HG02798 (cell line): ENCODE data around the gene MYL7.
"Not testable (repeated sequence)": the region's sequence is repeated elsewhere in the genome, so short reads cannot be mapped to it uniquely, and the experiment has no call there.

Experiments used
- ATAC-seq: cut with Tn5 transposase; IDR thresholded peaks from one replicate; pipeline ENCODE4 v1.9.1; 2021; ENCODE audit warnings: mild to moderate bottlenecking; ENCODE audit not compliant: unreplicated experiment, poor library complexity

Gene MYL7

GRCh38 chr7:44172803-44173424 lies 31.8 kb upstream of the MYL7 start:
- no peak for ATAC-seq

DNA sequence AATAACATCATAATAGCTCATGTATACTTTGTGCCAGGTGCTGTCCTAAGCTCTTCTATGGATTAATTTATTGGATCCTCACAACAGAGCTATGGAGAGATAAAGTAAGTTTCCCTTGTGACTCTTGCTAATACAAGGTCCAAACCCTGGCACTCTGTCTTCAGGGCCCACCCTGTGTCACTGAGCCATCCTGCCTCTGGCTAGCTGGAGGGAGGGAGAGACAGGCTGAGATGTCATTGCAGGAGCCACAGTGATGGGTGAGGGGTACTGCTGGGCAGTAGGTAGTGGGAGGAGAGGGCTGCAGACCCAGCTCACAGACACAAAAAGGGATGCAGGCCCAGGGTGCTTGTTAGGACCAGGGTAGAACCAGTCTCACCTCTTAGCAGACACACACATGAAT lies 31.2 kb upstream of the MYL7 start:
- ATAC-seq, result no peak

DNA sequence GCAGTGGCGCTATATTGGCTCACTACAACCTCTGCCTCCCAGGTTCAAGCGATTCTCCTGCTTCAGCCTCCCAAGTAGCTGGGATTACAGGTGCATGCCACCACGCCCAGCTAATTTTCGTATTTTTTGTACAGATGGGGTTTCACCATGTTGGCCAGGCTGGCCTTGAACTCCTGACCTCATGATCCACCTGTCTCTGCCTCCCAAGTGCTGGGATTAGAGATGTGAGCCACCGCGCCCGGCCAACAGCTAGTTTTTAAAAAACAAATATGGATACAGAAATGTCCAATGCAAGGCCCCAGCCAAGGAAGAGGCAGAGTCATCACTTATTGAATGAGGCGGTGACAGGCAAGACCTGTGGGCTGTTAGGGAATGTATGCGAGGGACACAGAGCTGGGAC lies 30.8 kb upstream of the MYL7 start:
- ATAC-seq, result not testable (repeated sequence)

- no peak for ATAC-seq
Measured at GRCh38 chr7:44167920-44168319, 26.8 kb upstream of the MYL7 start.

DNA sequence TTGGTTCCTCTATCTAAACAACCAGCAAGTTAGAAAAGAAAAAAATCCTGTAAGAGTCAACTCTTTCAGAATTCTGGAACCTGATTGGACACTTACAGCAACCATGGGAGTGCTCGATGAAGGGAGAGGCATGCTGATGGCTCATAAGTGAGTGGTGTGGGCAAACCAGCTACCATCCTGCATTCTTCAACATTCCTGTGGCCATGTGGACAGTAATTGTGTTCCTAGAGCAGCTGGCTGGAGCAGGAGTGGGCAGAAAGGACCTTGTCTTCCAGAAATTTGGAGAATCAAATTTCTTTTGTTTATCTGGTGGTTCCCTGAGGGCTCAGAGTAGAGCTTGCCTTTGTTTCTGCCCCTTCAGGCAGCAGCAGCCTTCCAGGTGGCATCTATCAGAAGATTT lies 22.5 kb upstream of the MYL7 start:
- ATAC-seq, result no peak

DNA sequence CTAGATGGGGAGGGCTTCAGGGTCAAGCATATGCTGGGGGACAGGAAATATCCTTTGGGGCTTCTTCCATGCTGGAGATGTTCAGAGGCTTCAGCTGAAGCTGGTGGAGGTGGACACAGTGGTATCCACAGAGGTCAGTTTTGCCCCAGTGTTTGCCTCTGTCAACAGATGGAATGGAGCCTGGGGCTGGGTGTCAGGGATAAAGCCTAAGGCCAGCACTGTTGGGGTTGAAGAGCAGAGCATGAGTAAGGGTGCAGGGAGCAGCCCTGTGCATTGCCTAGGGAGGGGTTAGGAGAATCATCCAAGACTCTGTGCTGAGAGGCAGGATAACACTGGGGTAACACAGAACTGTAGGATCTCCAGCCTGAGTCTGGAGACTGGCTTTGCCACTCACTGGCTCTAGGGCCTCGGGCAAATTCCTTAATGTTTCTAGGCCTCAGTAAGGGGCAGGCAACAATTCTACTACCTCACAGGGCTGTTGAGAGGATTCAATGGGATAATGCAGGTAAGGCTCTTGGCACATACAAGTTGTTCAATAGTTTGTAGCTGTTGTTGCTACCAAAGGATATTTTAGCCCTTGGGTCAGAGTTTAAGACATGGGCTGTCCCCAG lies 21.8 kb upstream of the MYL7 start:
- ATAC-seq, result no peak

DNA sequence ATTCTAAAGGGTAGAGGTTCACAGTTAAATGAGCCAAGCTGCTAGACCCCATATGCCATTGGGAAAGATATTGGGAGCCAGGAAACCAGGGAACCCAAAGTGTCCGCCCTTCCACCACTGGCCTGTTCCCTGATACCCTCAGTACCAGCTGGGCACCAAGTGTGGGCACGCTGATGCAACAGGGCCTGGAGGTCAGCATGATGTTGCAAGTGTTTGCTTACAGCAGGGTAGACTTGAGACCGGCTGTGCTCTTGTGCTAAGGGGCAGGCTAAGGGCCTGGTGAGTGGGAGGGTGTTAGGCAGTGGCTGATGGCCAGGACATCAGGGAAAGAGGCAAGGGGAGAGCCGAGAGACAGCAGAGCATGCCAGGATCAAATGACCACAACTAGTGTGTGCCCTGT lies 21.0 kb upstream of the MYL7 start:
- no peak for ATAC-seq

GRCh38 chr7:44161371-44161770 lies 20.2 kb upstream of the MYL7 start:
- no peak for ATAC-seq

GRCh38 chr7:44159824-44160630 lies 18.9 kb upstream of the MYL7 start:
- no peak for ATAC-seq

- ATAC-seq, result no peak
Measured at GRCh38 chr7:44158873-44159631, 17.9 kb upstream of the MYL7 start.

GRCh38 chr7:44158096-44158872 lies 17.2 kb upstream of the MYL7 start:
- ATAC-seq, result no peak

- no peak for ATAC-seq
Measured at GRCh38 chr7:44157116-44158080, 16.3 kb upstream of the MYL7 start.

GRCh38 chr7:44156453-44157010 lies 15.4 kb upstream of the MYL7 start:
- ATAC-seq, result no peak

GRCh38 chr7:44155191-44156185 lies 14.4 kb upstream of the MYL7 start:
- ATAC-seq, result no peak

GRCh38 chr7:44154703-44155102 lies 13.6 kb upstream of the MYL7 start:
- ATAC-seq, result no peak

DNA sequence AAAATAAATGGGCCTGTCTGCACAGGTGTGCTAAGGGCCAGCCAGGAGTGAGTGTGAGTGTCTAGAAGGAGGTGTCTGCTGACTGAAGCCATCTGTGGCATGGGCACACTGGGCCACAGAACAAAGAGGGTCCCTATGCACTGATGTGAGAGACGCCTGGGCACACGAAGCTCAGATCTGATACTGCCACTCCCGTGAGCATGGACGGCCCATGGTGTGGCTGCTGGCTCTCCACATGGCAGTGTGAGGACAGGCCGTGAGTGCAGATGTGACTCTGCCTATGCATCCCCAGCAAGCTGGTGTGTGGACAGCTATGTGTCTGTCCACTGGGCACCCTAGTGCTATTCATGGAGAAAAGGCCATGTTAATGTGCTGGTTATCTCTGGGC lies 12.8 kb upstream of the MYL7 start:
- no peak for ATAC-seq
